Sciatic nerve (tissue), 2 donors: Measurements from ENCODE around the gene ANKUB1. TPM values are rescaled to one million over a fixed set of nuclear protein-coding genes. Genes with fewer than 3 reads are reported as not detected.

Experiments used
- ATAC-seq: fragments of 200-7000 bp; cut with Tn5 transposase; one replicate; pipeline ENCODE4 v1.9.1; 2020; ENCODE audit warnings: mild to moderate bottlenecking, moderate library complexity
- DNase-seq: peaks from one replicate; pipeline ENCODE4 v3.0.0-alpha.2; 2020; ENCODE audit warnings: low spot score
- intact Hi-C: fragments of 100-400 bp; cut with DNase I; formaldehyde crosslinking; loops from one replicate; pipeline ENCODE4 v1.14.2; 2022
- total RNA-seq: library from RNA; stranded (reverse); fragmentation: NEBNext Ultra II Directional; extraction: Animal tissue kit (Norgen Biotek cat#: 25700); gene quantifications from one replicate; pipeline ENCODE4 v1.2.1, GENCODE V29; 2021
- donor health status: DM: no; HTN: no; CAD: no.
- donor health status: DM: no; HTN: no; CAD: no.

ANKUB1 gene
- total RNA-seq, 1 donor from 2014 or later, result 2.8 TPM

DNA sequence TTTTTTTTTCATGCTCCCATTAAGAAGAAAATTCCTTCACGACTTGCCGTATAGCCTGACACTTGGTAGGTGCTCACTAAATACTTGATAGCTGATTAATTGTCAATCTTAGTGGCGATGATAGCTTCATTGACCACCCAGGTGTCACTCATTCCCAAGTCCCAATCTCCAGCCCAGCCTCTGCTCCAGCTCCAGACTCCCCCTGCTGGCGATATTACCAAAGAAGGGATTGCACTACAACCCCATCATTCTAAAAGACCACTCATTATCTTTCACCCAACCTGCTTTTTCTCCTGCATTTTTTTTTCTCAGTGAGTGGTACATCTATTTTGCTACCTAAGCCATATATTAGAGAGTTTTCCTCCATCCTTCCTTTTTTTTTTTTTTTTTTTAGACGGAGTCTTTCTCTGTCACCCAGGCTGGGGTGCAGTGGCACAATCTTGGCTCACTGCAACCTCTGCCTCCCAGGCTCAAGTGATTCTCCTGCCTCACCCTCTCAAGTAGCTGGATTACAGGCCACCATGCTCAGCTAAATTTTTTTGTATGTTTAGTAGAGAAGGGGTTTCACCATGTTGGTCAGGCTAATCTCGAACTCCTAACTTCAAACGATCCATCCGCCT is 20.6 kb downstream of the ANKUB1 start:
- ATAC-seq (peak; percentile 77), DNase-seq (peak; percentile 62)
- intact Hi-C loops, result no loop called here

DNA sequence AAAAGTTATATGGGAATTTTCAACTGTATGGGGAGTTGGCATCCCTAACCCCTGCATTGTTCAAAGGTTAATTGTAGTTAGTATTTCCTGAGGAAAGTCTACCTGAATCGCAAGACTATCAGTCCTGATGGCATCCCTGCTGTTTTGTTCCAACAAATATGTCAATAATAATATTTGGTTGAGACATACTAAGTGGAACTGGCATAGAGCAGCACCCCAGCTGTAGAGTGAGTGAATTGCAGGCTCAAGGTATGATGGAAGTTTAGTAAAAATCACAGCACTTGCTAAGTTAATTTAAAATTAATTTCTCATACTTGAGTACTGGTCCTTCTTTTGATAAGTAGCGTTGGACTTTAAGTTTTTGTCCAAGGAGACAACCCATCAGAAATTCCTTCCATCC is 22.1 kb downstream of the ANKUB1 start:
- intact Hi-C loops, result no loop called here
- ATAC-seq, result no peak
- DNase-seq, result no peak

DNA sequence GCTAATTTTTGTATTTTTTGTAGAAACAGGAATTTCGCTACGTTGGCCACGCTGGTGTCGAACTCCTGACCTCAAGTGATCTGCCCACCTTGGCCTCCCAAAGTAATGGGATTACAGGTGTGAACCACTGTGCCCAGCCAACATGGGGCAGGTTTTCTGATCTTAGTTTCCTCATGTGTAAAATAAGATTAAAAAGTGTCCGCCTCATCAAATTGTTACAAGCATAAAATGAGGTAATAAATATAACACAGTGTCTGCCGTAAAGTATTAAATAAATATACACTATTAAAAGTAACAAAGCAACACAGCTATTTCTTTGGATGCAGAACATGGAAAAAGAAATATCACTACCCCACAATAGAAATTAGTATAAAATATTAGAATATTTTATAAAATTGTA is 23.6 kb downstream of the ANKUB1 start:
- ATAC-seq (no peak), DNase-seq (no peak)
- intact Hi-C loops, result no loop called here

DNA sequence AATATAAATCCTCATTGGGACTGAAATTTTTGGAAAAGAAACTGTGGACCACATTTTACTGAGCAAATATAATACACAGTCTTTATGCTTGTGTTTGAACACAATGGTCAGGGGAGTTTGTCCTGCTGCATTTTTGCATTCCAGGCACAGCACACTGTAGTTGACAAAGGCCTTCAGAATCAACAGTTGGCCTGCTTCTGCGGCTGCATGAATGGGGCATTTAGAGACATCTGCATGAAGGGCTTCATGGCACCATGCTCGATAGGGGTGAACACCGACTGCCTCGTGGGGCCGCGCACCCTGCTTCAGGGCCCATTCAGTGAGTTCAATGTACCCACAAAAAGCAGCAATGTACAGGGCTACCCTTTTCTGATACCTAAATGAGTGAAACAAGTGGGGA is 24.6 kb downstream of the ANKUB1 start:
- no peak for DNase-seq
- intact Hi-C loops, result no loop called here
- ATAC-seq, result peak; percentile 26

DNA sequence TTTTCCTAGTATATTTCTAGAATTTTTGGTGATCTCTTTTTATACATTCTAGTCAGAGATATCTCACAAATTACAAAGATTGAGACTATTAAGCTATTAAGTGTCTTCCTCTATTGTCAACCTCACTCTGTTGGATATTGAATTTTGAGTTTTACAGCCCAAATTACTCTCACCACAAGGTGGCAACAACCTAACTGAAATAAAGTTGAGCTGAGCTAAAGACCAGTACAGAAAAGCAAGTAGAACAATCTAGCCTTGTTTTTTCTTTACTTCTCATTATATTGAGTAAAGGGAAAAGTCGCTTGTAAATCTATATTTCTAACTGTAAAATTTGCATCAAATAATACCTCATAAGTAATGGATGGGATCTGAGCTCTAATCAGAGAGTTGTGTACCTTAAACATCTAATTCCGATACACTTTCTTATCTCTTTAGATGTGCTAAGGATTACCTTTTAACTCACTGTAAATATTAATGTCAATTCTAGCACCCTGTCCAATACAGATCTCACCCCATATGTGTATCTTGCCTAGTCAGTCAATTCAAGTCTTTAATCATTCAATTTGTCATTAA is 26.5 kb downstream of the ANKUB1 start:
- ATAC-seq, result peak; percentile 65
- intact Hi-C loops, result no loop called here
- no peak for DNase-seq

DNA sequence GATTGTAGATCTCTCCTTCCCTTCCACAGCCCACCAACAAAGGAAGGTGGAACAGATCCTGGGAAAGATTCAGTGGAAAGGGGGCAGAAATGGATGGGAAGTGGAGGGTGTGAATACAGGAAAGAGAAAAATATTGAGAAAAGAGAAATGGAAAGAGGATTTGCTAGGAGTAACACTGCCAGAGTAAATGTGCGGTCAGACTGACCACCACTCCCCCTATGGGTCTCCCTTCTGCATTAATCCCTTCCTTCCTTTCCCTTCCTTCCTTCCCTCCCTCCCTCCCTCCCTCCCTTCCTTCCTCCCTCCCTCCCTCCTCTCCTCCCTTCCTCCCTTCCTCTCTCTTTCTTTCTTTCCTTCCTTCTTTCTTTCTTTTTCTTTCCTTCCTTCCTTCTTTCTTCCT is 28.1 kb downstream of the ANKUB1 start:
- ATAC-seq, result no peak
- no peak for DNase-seq
- intact Hi-C loops, result no loop called here

DNA sequence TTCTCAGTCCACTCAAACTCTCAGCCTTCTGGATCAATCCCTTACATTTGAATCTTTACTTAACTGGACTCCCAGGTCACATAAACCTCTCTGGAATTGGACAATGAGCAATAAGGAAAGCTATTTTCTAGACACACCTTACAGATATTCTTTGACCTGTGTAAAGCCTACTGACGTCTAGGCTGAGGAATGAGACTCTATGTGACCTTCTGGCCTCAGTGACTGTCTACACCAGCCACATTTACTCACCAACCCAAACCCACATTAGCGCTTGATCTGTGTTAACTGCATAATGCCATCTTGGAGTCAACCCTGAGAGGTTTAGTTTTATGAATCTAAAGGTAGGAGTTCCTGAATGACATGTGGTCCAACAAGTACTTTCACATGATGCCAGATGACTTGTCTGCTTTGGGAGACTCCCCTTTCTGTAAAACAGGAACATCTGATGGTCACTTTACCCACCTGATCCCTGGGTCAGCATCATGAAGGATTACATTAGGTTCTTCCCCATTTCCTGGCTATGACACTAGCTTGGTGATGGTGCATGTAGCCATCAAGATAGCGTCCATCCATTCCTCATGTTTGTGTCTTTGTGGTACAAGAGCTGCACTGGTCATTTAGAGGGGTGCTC is 28.7 kb downstream of the ANKUB1 start:
- ATAC-seq (no peak), DNase-seq (no peak)
- intact Hi-C loops, result no loop called here

DNA sequence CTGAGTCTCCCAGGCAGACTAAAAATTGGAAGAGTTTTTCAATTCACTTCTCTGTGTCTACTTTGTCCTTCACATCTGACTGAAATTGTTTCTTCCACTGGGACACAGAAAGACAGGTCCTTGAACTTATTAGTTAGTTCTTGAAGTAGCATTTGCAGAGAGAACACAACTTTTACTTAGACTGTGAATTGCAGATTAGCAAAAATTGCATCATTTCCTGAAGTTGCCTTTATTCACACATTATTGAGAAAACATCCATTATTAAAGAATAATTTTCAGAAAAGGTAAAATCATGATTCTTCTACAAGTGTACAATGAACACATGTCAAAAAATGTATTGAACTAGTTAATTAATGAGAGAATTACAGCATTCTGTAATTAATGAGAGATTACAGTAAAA is 38.6 kb downstream of the ANKUB1 start:
- ATAC-seq, result no peak
- no peak for DNase-seq
- intact Hi-C loops, result no loop called here

DNA sequence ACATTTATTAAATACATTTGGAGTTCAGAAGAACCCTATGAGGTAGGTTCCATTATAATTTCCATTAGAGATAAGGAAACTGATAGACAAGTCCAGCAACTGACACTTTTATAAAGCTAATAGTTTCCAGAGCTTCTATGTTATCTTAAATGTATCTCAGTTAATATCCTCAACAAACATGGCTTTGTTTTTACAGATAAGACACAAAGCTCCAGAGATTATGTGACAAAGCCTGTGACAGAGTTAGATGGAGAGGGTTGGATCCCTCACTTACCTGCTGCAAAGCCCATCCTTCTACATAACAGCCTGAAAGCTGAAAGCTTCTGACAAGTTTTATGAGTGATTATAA is 39.6 kb downstream of the ANKUB1 start:
- ATAC-seq (peak; percentile 11), DNase-seq (no peak)
- intact Hi-C loops, result no loop called here

DNA sequence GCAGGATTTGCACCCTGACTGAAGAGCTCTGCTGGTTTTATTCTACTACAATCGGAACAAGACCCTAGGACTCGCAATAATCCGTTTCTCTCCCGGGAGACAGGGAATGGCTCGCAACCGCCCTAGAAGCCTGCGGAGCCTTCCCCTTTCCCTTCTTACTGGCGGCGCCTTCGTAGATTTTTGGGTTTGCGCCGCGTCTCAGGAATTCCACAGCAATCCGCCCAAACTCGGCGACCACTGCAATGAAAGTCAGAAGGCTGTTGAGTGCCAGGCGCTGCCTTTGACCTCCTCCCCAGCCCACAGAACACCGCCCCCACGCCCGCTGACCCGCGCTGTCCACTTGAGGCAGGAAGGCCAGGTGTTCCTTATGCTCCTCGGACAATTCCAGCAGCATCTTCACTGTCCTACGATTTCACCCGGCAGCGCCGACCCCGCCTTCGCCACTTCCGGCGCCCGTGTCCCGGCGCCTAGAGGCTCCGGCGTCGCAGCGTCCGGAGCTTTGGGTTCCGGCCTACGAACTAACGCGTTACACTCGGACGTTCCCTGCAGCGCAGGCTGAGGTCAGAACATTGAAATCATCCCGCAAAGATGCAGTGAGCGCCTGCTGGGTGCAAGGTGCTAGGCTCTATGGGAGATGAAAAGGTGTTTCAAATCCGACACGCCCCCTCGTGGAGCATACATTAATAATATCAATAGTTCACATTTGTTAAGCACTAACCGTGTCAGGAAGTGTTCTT is 40.1 kb downstream of the ANKUB1 start, which contains the start of gene COMMD2:
TSS of gene COMMD2 (minus strand) at position 439 of the 737 bp plus-strand sequence. CDS start at position 394, 45 bp downstream.
- ATAC-seq (peak; percentile 98), DNase-seq (peak; percentile 80)
- intact Hi-C loops, result no loop called here

DNA sequence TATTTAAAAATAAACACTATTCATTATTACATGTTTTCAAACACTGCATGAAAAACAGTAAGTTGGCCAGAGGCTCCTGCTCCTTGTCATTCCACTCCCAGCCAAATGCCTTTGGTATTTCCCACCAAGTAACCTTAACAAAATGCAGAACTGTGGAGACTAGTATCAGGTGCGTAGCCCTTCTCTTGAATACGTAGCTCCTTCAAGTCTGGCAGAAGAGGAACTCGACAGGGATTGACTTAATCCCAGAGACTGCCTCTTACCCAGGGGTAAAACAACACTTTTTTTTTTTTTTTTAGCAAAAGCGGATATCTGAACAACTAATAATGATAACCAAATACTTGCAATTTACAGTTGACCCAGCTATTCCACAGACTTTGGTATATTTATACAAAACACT is 40.8 kb downstream of the ANKUB1 start:
- no peak for ATAC-seq
- DNase-seq, result no peak
- intact Hi-C loops, result no loop called here

DNA sequence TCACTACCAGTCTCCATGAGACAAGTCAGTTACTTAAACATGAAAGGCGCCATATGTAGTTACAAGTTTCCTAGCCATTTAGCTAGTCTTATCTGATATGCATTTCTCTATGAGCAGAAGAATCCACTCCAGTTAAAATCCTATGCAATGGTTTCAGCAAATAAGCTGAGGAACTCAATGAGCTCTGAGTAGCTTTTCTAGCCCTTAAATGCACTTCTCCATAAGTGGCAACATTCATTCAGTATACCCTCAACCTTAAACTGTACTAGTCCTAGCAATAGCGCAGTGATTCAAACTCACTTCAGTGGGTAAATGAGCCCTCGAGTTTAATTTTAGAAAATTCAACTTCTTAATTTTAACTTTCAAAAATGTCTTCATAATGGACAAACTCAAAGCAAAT is 47.7 kb downstream of the ANKUB1 start:
- no peak for ATAC-seq
- intact Hi-C loops, result no loop called here

DNA sequence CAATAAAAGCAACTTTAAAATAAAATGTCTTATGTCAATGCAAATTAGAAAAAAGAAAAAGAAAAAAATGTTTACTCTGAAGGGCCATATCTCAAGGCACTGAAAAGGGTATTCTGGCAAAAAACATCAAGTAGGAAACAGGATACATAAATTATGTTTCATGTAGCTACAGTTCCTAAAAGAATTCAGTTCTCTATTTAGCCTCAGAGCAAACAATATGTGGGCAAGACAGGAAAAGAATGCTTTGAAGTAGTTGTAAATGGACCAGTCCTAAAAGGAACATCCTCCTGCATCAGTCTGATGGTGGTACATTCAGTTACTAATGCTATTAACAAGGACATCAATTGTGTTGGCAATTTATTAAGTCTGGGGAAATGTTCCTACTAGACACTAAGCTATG is 48.2 kb downstream of the ANKUB1 start:
- DNase-seq, result no peak
- ATAC-seq, result no peak
- intact Hi-C loops, result no loop called here

More for the DNA sequence above, 47.7 kb downstream of the ANKUB1 start:
- no peak for DNase-seq

DNA sequence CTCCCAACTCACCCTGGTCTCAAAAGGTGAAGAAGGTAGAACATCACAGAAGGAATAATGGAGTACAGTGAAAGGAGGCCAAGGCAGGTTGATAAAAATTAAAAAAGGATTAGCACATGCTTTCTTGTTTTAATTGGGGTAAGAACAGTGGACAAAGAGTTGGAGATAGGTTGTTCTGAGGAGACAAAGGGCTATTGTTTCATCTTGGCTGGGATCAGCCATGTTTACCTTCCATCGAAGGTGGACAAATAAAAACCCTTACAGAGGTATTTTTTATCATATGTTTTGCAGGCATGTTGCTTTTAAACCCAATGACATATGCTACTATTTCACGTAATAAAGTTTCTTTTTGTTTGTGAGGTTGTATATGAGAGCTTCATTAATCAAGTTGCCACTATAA is 53.0 kb downstream of the ANKUB1 start:
- DNase-seq, result no peak
- intact Hi-C loops, result no loop called here
- ATAC-seq, result no peak

DNA sequence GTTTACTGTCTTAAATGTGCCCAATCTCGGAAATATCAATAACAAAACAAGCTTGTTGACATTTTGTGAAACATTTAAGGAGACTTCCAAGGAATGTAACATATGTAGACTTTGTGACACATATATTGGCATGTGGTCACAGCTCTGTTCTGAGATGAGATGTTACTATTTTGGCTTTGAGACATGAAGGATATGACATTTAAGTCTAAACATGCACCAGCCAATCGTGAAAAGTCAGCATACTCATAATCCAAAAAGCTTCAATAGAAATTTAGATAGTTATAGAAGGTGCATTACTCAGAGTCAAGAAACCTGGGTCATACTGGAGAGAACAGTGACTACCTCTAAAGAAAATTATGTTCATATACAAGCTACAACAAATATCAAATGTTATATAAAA is 53.5 kb downstream of the ANKUB1 start:
- ATAC-seq (no peak), DNase-seq (no peak)
- intact Hi-C loops, result no loop called here

DNA sequence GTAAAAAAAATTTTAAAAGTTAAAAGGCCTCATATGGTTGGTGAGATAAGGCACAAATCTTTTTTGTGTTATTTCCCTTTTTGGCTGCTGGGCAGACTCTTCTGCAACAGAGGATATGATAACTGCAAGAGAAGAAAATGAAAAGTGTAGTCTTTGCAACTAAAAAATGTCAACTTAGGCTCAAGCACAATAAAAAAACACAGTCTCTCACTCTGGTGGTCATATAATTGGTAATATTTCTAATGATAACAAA is 55.5 kb downstream of the ANKUB1 start:
- no peak for ATAC-seq
- intact Hi-C loops, result no loop called here
- no peak for DNase-seq

DNA sequence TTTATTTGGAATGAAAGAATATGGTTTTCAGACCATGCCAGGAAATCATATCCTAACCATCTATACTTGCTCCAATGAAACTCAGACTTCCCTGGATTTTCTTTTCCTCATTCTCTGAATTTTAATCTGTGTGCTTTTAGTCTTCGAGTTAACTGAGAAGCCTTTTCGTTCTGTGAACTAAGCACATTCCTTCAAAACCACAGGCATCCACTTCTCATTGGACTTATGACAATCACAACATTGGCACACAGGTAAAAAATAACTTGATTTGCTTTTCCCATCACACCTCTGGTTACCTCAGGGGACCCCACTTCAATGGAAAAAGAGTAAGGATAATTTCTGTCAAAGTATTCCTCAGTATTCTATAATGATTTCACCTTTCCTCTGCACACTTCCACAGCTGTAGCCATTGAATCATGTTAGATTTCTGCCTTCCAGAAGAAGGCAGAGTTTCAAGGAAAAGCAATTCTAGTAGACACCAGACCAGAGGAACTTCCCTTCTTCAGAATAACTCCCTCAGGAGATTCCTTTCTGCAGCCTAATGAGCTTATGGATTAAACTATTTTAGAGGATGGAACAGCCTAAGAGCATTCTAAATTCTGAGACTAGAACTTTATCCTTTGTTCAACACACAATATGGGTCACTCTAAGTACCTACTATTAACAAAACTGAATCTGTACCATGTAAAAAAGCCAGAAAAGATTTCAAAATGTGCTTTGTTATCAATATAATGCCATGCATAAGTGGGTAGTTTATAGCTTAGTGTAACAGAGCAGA is 56.0 kb downstream of the ANKUB1 start:
- DNase-seq, result no peak
- intact Hi-C loops, result no loop called here
- peak; percentile 59 for ATAC-seq

DNA sequence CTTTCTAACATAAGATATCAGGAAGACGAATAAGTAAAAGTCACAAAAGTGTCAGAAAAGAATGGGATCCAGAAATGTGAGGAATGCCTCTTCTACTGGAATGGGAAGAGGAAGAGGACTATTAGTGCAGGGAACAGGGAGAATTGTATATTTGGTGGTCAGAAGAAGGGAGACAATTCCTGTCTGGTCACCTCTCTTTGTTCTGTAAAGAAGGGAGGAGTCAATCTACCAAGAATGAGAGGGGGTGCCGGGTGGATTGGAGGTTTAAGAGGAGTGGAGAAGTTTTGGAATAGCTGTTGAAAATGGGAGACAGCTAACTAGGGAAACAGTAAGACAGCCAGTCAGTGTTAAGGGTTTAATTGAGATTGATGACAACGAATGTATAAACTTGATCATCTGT is 60.1 kb downstream of the ANKUB1 start:
- intact Hi-C loops, result no loop called here
- DNase-seq (no peak), ATAC-seq (no peak)

DNA sequence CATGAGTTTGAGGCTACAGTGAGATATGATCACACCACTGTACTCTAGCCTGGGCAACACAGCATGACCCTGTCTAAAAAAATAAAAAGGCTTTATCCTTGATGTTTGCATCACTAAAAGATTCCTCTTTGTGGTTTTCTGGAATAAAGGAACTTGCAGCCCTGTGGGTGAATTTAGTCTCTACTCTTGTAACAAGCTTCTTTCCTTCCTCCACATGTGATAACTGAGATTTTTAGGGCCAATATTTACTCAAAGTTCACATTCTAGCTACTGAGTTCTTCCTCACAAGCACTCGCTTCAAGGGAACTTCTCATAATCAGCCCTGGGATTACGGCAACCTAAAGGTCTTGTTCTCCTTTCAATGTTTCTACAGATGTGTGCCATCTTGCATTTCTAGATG is 64.7 kb downstream of the ANKUB1 start:
- ATAC-seq (no peak), DNase-seq (no peak)
- intact Hi-C loops, result no loop called here
